ENCODE data around the gene CENPP.

DNA sequence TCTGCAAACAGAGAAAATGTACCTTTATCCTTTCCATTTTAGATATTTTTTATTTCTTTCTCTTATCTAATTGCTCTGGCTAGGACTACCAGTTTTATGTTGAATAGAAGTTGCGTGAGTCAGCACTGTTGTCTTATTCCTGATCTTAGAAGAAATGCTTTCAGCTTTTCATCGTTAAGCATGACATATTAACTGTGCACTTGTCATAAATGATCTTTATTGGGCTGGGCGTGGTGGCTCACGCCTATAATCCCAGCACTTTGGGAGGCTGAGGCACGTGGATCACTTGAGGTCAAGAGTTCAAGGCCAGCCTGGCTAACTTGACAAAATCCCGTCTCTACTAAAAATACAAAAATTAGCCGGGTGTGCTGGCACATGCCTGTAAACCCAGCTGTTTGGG is 218.2 kb downstream of the CENPP start:
- TF ChIP-seq, protein P1, sequence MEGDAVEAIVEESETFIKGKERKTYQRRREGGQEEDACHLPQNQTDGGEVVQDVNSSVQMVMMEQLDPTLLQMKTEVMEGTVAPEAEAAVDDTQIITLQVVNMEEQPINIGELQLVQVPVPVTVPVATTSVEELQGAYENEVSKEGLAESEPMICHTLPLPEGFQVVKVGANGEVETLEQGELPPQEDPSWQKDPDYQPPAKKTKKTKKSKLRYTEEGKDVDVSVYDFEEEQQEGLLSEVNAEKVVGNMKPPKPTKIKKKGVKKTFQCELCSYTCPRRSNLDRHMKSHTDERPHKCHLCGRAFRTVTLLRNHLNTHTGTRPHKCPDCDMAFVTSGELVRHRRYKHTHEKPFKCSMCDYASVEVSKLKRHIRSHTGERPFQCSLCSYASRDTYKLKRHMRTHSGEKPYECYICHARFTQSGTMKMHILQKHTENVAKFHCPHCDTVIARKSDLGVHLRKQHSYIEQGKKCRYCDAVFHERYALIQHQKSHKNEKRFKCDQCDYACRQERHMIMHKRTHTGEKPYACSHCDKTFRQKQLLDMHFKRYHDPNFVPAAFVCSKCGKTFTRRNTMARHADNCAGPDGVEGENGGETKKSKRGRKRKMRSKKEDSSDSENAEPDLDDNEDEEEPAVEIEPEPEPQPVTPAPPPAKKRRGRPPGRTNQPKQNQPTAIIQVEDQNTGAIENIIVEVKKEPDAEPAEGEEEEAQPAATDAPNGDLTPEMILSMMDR (IDR thresholded peaks at IDR 0.05): no peak
- TF ChIP-seq POLR2A (IDR thresholded peaks at IDR 0.05): no peak
- TF ChIP-seq POLR2AphosphoS5 (IDR thresholded peaks at IDR 0.05): no peak

Measured in suprapubic skin (tissue), 4 donors.